Brain microvascular endothelial cell (primary cell): ENCODE measurements around the gene ZCCHC8.
"Not testable (repeated sequence)": the region's sequence is repeated elsewhere in the genome, so short reads cannot be mapped to it uniquely, and the experiment has no call there.

ENCODE experiments used
- DNase-seq: peaks from one replicate; pipeline ENCODE4 v3.0.0-alpha.2; 2020
- H3K27ac ChIP-seq: fragments of 250-450 bp; sonication (Bioruptor Pico); 2 replicates; pipeline ENCODE4 v1.5.1; 2020; ENCODE audit warnings: mild to moderate bottlenecking, moderate library complexity
- H3K27me3 ChIP-seq: fragments of 250-450 bp; sonication (Bioruptor Pico); replicated peaks from 2 replicates; pipeline ENCODE4 v1.5.1; 2020; ENCODE audit warnings: mild to moderate bottlenecking
- H3K36me3 ChIP-seq: fragments of 250-450 bp; sonication (Bioruptor Pico); replicated peaks from 2 replicates; pipeline ENCODE4 v1.5.1; 2020; ENCODE audit warnings: mild to moderate bottlenecking
- H3K4me3 ChIP-seq: 2 replicates; pipeline ENCODE4 v1.5.1; 2011; ENCODE audit warnings: low read depth, mild to moderate bottlenecking, control low read depth, low read length, moderate library complexity
- CTCF ChIP-seq: IDR thresholded peaks from 2 replicates; pipeline ENCODE4 v1.5.1; 2011; ENCODE audit warnings: low read depth, mild to moderate bottlenecking, moderate library complexity, low read length, control low read depth, inconsistent platforms; ENCODE audit errors: missing control alignments
- in situ Hi-C: cut with HindIII; loops from 2 replicates; pipeline ENCODE4 v1.10.0; 2017; ENCODE audit warnings: low sequenced_read_pairs, low pct_ligation_motif_present

The ZCCHC8 gene

DNA sequence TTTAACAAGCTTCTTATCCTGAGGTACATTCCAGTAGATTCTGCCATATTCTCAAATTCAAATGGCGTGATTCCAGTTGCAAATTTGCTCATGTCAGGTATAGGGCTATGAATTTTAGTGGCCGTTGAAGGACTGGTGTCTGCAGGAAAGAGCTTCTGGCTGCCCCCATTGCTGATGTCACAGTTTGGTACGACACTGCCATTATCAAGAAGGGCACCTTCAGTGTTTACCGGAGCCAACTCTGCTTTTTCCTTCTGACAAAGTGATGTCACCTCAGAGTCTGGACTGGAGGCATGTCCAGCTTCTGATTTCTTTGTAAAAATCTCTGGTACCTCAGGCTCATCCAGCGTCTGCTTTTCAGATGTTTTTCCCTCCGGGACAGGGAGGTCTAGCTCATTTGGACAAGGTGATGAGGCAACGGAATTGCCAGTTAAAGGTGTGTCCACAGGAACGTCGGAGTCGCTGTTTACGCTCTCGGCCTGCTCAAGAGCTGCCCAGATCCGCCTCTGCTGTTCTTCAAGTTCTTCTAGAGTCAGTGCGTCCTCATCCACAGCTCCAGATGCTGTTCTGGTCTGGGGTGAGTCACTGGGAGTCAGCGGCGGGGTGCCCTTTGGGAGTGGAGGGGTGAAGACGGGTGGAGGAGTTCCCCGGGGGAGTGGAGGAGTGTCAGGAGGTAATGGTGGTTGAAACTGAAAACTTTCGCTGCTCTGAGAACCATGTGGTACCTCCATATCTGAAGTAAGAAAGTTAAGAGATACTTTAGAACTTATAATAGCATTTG is 27.0 kb downstream of the ZCCHC8 start:
- Histone ChIP-seq H3K27me3 (no peaks in the 10 kb centered on the region), H3K4me3 (no peak overlapping the region), H3K36me3 (peaks cover 41% of the 10 kb centered on the region), H3K27ac (no peak overlapping the region)
- in situ Hi-C loops: loop anchor here (10.0 kb wide), 1 partner anchor 79 kb away; no protein-coding TSS in a partner anchor
- peak; percentile 45 for DNase-seq
- no peak for TF ChIP-seq CTCF

- peak overlapping the region; percentile 47 for H3K27ac ChIP-seq
- in situ Hi-C loops: loop anchor here (10.0 kb wide), 1 partner anchor 77 kb away; no protein-coding TSS in a partner anchor
- no peak for DNase-seq
Observed at GRCh38 chr12:122471324-122472226, 29.2 kb downstream of the ZCCHC8 start.

DNA sequence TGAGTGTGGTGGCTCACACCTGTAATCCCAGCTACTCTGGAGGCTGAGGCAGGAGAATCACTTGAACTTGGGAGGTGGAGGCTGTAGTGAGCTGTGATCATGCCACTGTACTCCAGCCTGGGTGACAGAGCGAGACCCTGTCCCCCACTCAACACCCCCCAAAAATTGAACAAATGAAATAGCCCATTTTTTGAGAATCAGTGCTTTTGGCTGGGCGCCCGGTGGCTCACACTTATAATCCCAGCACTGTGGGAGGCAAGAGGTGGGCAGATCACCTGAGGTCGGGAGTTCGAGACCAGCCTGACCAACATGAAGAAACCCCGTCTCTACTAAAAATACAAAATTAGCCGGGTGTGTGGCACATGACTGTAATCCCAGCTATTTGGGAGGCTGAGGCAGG is 30.2 kb downstream of the ZCCHC8 start:
- H3K27ac ChIP-seq, H3K4me3 ChIP-seq, H3K27me3 ChIP-seq, DNase-seq: not testable (repeated sequence)
- in situ Hi-C loops: loop anchor here (10.0 kb wide), 1 partner anchor 76 kb away; no protein-coding TSS in a partner anchor
- H3K36me3 ChIP-seq: peaks cover 26% of the 10 kb centered on the region

More at GRCh38 chr12:122471324-122472226, 29.2 kb downstream of the ZCCHC8 start:
- peaks cover 34% of the 10 kb centered on the region for H3K36me3 ChIP-seq
- no peaks in the 10 kb centered on the region for H3K27me3 ChIP-seq
- no peak overlapping the region for H3K4me3 ChIP-seq
- peak; percentile 78 for TF ChIP-seq CTCF

GRCh38 chr12:122469856-122470255 is 30.9 kb downstream of the ZCCHC8 start:
- peaks cover 19% of the 10 kb centered on the region for H3K36me3 ChIP-seq
- in situ Hi-C loops: loop anchor here (10.0 kb wide), 1 partner anchor 75 kb away; no protein-coding TSS in a partner anchor
- not testable (repeated sequence) for H3K4me3 ChIP-seq, H3K27ac ChIP-seq, DNase-seq, H3K27me3 ChIP-seq

- no peak overlapping the region for H3K4me3 ChIP-seq
- H3K27me3 ChIP-seq: no peaks in the 10 kb centered on the region
- no peak for DNase-seq
- TF ChIP-seq CTCF: no peak
- H3K36me3 ChIP-seq: peaks cover 7% of the 10 kb centered on the region
- H3K27ac ChIP-seq: no peak overlapping the region
- in situ Hi-C loops: no loop called here
Observed at GRCh38 chr12:122467983-122468382, 32.7 kb downstream of the ZCCHC8 start.

GRCh38 chr12:122464317-122465042 is 36.3 kb downstream of the ZCCHC8 start:
- H3K4me3 ChIP-seq, H3K36me3 ChIP-seq, in situ Hi-C loops, H3K27me3 ChIP-seq: not testable (repeated sequence)
- H3K27ac ChIP-seq: peak overlapping the region; percentile 65
- DNase-seq: peak; percentile 93
